K562 (cell line): Measurements from ENCODE around the gene LOXL3. TPM values are rescaled to one million over a fixed set of nuclear protein-coding genes. Genes with fewer than 3 reads are reported as not detected.

Experiments
- ATAC-seq: fragments of 200-7000 bp; cut with Tn5 transposase; 3 replicates; pipeline ENCODE4 v1.9.1; 2020; ENCODE audit warnings: moderate library complexity
- BruUV-seq: library from RNA; stranded (reverse); fragments of 400-500 nt; replicated peaks from 2 replicates; lab custom pipeline; 2021; lab: Mats Ljungman, UMichigan
- CTCF ChIA-PET: fragments of 300-600 bp; formaldehyde crosslinking; extraction: SDS; loops from one replicate; lab custom pipeline; 2021; ENCODE audit warnings: low intra/inter-chr PET ratio; lab: Yijun Ruan, JAX
- POLR2A ChIA-PET: fragments of 300-600, 350-650 bp; sonication (Branson Sonifier 250); formaldehyde crosslinking; extraction: SDS; loops from one replicate; lab custom pipeline; 2021; ENCODE audit warnings: antibody characterized with exemption, inconsistent platforms; lab: Yijun Ruan, JAX
- DNase-seq, 4 experiments: peaks; one replicate each; pipeline versions ENCODE4 v3.0.0 to v3.0.0-alpha.2; 2011 to 2018; ENCODE audit warnings: low spot score in 3 of 4, mixed read lengths in 3 of 4; ENCODE audit errors: extremely low read depth in 1 of 4
- FAIRE-seq: peaks from 2 replicates; lab custom pipeline; 2011; peaks lifted over from hg19 to GRCh38; lab: Jason Lieb, UNC
- H2AFZ ChIP-seq: 2 replicates; pipeline ENCODE4 v1.6.0; 2011; ENCODE audit warnings: low read depth, low read length, control low read depth, inconsistent platforms
- H3K27ac ChIP-seq: fragments of 200-600 bp; 3 replicates; pipeline ENCODE4 v1.8.0; 2011; ENCODE audit warnings: low read depth, mild to moderate bottlenecking, control low read depth, inconsistent platforms, low read length, moderate library complexity, mixed read lengths; ENCODE audit errors: extremely low read depth
- H3K27me3 ChIP-seq, 2 experiments: fragments of 300-600 bp in 1 of 2; 2 replicates in 1 of 2; 3 replicates in 1 of 2; pipeline versions ENCODE4 v1.6.0 to v1.8.0; 2011; ENCODE audit warnings: inconsistent platforms in 2 of 2, low read length in 2 of 2, mild to moderate bottlenecking in 1 of 2, mixed read lengths in 1 of 2, moderate library complexity in 1 of 2; ENCODE audit not compliant: control insufficient read depth in 2 of 2, insufficient read depth in 2 of 2
- H3K36me3 ChIP-seq: fragments of 300-600 bp; 3 replicates; pipeline ENCODE4 v1.8.0; 2011; ENCODE audit warnings: mild to moderate bottlenecking, low read length, inconsistent platforms; ENCODE audit not compliant: control insufficient read depth, insufficient read depth
- H3K4me1 ChIP-seq, 2 experiments: fragments of 200-600 bp in 1 of 2; replicated peaks in 1 of 2; 2 replicates in 1 of 2; 3 replicates in 1 of 2; pipeline versions ENCODE4 v1.5.1 to v1.8.0; 2011; ENCODE audit warnings: inconsistent platforms in 2 of 2, low read length in 2 of 2, mild to moderate bottlenecking in 1 of 2, mixed read lengths in 1 of 2, moderate library complexity in 1 of 2; ENCODE audit not compliant: control insufficient read depth in 2 of 2, insufficient read depth in 2 of 2
- H3K4me2 ChIP-seq: 2 replicates; pipeline ENCODE4 v1.6.1; 2011; ENCODE audit warnings: low read length, control low read depth, inconsistent platforms, mixed read lengths; ENCODE audit not compliant: insufficient read depth
- H3K4me3 ChIP-seq: fragments of 200-600 bp; sonication (generic), shearing (Covaris generic); 2 replicates; pipeline ENCODE4 v1.5.1; 2016; ENCODE audit warnings: control low read depth, inconsistent platforms
- H3K79me2 ChIP-seq: fragments of 200-600 bp; 3 replicates; pipeline ENCODE4 v1.8.0; 2011; ENCODE audit warnings: low read length, inconsistent platforms; ENCODE audit not compliant: control insufficient read depth, insufficient read depth
- H3K9ac ChIP-seq, 2 experiments: 2 replicates each; pipeline versions ENCODE4 v1.6.0 to v1.6.1; 2011; ENCODE audit warnings: low read depth in 2 of 2, low read length in 2 of 2, control low read depth in 1 of 2, inconsistent platforms in 1 of 2, mild to moderate bottlenecking in 1 of 2, mixed read lengths in 1 of 2; ENCODE audit not compliant: insufficient read depth in 1 of 2
- H3K9me1 ChIP-seq: one replicate; pipeline ENCODE4 v1.6.0; 2011; ENCODE audit warnings: inconsistent platforms, mild to moderate bottlenecking, low read length, moderate library complexity; ENCODE audit not compliant: control insufficient read depth, insufficient read depth
- H3K9me3 ChIP-seq: replicated peaks from 2 replicates; pipeline ENCODE4 v1.5.1; 2011; ENCODE audit warnings: low read depth, low read length, inconsistent platforms; ENCODE audit not compliant: control insufficient read depth, insufficient read depth
- H4K20me1 ChIP-seq: replicated peaks from 2 replicates; pipeline ENCODE4 v1.6.1; 2011; ENCODE audit warnings: low read length, inconsistent platforms, mixed read lengths; ENCODE audit not compliant: control insufficient read depth, insufficient read depth
- GTF2E2 ChIP-seq: fragments of 200-800 bp; sonication (Bioruptor generic); IDR thresholded peaks from 2 replicates; pipeline ENCODE4 v1.6.1; 2016; ENCODE audit warnings: missing genetic modification characterization, missing compliant biosample characterization
- NFRKB ChIP-seq: fragments of 450-650 bp; IDR thresholded peaks from 2 replicates; pipeline ENCODE4 v1.6.1; 2016; ENCODE audit warnings: low read depth
- PCBP1 ChIP-seq: fragments of 200-400 bp; formaldehyde crosslinking; IDR thresholded peaks from 2 replicates; pipeline ENCODE4 v1.6.1; 2018; ENCODE audit warnings: mild to moderate bottlenecking, low read depth, low read length; ENCODE audit not compliant: poor library complexity, severe bottlenecking
- YBX1 ChIP-seq: fragments of 450-650 bp; IDR thresholded peaks from 2 replicates; pipeline ENCODE4 v1.7.1; 2016; ENCODE audit warnings: mild to moderate bottlenecking
- ZBTB7A ChIP-seq: IDR thresholded peaks from 2 replicates; pipeline ENCODE4 v1.6.1; 2011; ENCODE audit warnings: low read depth, mild to moderate bottlenecking, low read length, moderate library complexity, borderline replicate concordance; ENCODE audit not compliant: control insufficient read depth
- WGBS: fragments of 100-300 bp; shearing (Covaris generic); methylation state at CpG from one replicate; pipeline ENCODE4 v1.1.6; 2016; ENCODE audit warnings: low coverage, mixed read lengths; ENCODE audit not compliant: insufficient coverage; ENCODE audit errors: missing lambda C conversion rate; 5-methylcytosine and 5-hydroxymethylcytosine counted together
- in situ Hi-C: fragments of 300-500 bp; cut with MboI; formaldehyde crosslinking; loops from 4 replicates; pipeline ENCODE4 v1.15.0; 2018; ENCODE audit warnings: inconsistent platforms, mixed read lengths
- intact Hi-C: fragments of 100-400 bp; cut with micrococcal nuclease; formaldehyde crosslinking; loops from 2 replicates; pipeline ENCODE4 v1.14.2; 2022
- polyA plus RNA-seq, 8 experiments: library from polyadenylated mRNA; depleted of rRNA in 4 of 8; stranded (reverse) in 5 of 8; unstranded in 3 of 8; fragments of >200 nt; fragmentation: Nextera tagmentation in 2 of 8; fragmentation: Illumina TruSeq in 1 of 8; extraction: Ambion mirVana in 2 of 8; extraction: Trizol in 1 of 8; gene quantifications; 2 replicates each; pipeline versions ENCODE4 v1.2.1 to v1.2.3, GENCODE V29; 2011 to 2014; ENCODE audit warnings: inconsistent platforms in 1 of 8, missing spikeins in 1 of 8
- total RNA-seq, 7 experiments: library from RNA; depleted of rRNA in 6 of 7; stranded (reverse); fragments of >200 nt in 6 of 7; fragmentation: Illumina TruSeq in 2 of 7; extraction: Trizol in 2 of 7; gene quantifications; 2 replicates each; pipeline versions ENCODE4 v1.2.1 to v1.2.3, GENCODE V29; 2011 to 2021; ENCODE audit warnings: low replicate concordance in 1 of 7
- TF ChIP-seq, protein P1 (sequence below): fragments of 450-650 bp; IDR thresholded peaks from 2 replicates; pipeline ENCODE4 v1.6.1; 2016; ENCODE audit warnings: missing biosample characterization, missing genetic modification characterization
- TF ChIP-seq, protein P2 (sequence below): fragments of 450-650 bp; IDR thresholded peaks from 2 replicates; pipeline ENCODE4 v1.6.1; 2016; ENCODE audit warnings: low read depth, mild to moderate bottlenecking, moderate library complexity
- TF ChIP-seq, protein P3 (sequence below), 2 experiments: fragments of 450-650 bp; formaldehyde crosslinking in 1 of 2; IDR thresholded peaks; 2 replicates each; pipeline versions ENCODE4 v1.4.0 to v1.6.1; 2014 to 2020; ENCODE audit warnings: mild to moderate bottlenecking in 2 of 2, borderline replicate concordance in 1 of 2, low read depth in 1 of 2
- TF ChIP-seq, protein P4 (sequence below): sonication (generic); formaldehyde crosslinking; IDR thresholded peaks from 2 replicates; pipeline ENCODE4 v1.8.1; 2023; ENCODE audit warnings: mild to moderate bottlenecking, missing genetic modification reagents

LOXL3 gene
- total and polyA plus RNA-seq, 9 of the 15 experiments (the other 6 are each of a cell fraction or from before 2014, with no cell fraction given): 0.22 to 0.99 (median 0.31) TPM

DNA sequence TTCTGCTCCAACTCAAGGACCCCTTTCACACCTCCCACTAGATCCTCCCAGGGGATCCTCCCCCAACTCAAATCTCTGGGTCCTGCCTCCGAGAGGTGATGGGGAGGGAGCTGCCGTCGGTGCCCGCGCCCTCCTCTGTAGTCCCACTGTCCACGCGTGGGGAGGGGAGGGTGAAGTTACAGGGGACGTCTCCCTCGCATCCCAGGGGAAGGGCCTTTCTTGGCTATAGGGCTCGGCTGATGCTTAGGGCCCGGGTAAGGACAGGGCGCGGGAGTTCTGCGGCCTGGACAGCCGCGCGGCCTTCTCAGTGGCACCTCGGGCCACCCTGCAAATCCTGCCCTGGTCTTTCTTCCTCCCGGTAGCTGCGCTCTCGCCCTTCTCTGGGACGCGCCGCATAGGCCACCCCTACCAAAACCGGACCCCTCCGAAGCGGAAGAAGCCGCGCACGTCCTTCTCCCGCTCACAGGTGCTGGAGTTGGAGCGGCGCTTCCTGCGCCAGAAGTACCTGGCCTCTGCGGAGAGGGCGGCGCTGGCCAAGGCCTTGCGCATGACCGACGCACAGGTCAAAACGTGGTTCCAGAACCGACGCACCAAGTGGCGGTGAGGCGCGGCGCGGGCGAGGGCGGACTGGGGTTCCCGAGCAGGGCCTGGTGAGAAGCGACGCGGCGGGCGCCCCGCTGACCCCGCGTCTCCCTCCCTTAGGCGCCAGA is 38.3 kb downstream of the LOXL3 start:
- Histone ChIP-seq H3K36me3 (no peaks in the 10 kb centered on the region), H3K4me2 (no peak overlapping the region), H3K4me3 (no peak overlapping the region), H3K9ac (no peak overlapping the region), H3K9me1 (no peaks in the 10 kb centered on the region), H3K4me1 (peaks cover 0 to 19% of the 10 kb centered on the region in 2 experiments; a peak in 3 of 5 replicates), H3K27ac (no peak overlapping the region), H4K20me1 (no peaks in the 10 kb centered on the region), H3K79me2 (no peaks in the 10 kb centered on the region), H2AFZ (no peak overlapping the region), H3K9me3 (no peaks in the 10 kb centered on the region), H3K27me3 (no peaks in the 10 kb centered on the region)
- ATAC-seq (no peak), DNase-seq (no peak), FAIRE-seq (no peak)
- TF ChIP-seq, protein P1, sequence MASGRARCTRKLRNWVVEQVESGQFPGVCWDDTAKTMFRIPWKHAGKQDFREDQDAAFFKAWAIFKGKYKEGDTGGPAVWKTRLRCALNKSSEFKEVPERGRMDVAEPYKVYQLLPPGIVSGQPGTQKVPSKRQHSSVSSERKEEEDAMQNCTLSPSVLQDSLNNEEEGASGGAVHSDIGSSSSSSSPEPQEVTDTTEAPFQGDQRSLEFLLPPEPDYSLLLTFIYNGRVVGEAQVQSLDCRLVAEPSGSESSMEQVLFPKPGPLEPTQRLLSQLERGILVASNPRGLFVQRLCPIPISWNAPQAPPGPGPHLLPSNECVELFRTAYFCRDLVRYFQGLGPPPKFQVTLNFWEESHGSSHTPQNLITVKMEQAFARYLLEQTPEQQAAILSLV: no peak
- no peak for TF ChIP-seq GTF2E2
- TF ChIP-seq PCBP1: peak; percentile 9
- no peak for TF ChIP-seq ZBTB7A
- TF ChIP-seq, protein P2, sequence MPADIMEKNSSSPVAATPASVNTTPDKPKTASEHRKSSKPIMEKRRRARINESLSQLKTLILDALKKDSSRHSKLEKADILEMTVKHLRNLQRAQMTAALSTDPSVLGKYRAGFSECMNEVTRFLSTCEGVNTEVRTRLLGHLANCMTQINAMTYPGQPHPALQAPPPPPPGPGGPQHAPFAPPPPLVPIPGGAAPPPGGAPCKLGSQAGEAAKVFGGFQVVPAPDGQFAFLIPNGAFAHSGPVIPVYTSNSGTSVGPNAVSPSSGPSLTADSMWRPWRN: no peak
- no peak for TF ChIP-seq YBX1
- TF ChIP-seq NFRKB: no peak
- TF ChIP-seq, protein P3, sequence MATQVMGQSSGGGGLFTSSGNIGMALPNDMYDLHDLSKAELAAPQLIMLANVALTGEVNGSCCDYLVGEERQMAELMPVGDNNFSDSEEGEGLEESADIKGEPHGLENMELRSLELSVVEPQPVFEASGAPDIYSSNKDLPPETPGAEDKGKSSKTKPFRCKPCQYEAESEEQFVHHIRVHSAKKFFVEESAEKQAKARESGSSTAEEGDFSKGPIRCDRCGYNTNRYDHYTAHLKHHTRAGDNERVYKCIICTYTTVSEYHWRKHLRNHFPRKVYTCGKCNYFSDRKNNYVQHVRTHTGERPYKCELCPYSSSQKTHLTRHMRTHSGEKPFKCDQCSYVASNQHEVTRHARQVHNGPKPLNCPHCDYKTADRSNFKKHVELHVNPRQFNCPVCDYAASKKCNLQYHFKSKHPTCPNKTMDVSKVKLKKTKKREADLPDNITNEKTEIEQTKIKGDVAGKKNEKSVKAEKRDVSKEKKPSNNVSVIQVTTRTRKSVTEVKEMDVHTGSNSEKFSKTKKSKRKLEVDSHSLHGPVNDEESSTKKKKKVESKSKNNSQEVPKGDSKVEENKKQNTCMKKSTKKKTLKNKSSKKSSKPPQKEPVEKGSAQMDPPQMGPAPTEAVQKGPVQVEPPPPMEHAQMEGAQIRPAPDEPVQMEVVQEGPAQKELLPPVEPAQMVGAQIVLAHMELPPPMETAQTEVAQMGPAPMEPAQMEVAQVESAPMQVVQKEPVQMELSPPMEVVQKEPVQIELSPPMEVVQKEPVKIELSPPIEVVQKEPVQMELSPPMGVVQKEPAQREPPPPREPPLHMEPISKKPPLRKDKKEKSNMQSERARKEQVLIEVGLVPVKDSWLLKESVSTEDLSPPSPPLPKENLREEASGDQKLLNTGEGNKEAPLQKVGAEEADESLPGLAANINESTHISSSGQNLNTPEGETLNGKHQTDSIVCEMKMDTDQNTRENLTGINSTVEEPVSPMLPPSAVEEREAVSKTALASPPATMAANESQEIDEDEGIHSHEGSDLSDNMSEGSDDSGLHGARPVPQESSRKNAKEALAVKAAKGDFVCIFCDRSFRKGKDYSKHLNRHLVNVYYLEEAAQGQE (IDR thresholded peaks at IDR 0.05; ENCODE audit: borderline replicate concordance): no peak
- TF ChIP-seq, protein P3 (CRISPR knock-in tag; IDR thresholded peaks at IDR 0.05; ENCODE audit: low read depth): no peak
- TF ChIP-seq, protein P4, sequence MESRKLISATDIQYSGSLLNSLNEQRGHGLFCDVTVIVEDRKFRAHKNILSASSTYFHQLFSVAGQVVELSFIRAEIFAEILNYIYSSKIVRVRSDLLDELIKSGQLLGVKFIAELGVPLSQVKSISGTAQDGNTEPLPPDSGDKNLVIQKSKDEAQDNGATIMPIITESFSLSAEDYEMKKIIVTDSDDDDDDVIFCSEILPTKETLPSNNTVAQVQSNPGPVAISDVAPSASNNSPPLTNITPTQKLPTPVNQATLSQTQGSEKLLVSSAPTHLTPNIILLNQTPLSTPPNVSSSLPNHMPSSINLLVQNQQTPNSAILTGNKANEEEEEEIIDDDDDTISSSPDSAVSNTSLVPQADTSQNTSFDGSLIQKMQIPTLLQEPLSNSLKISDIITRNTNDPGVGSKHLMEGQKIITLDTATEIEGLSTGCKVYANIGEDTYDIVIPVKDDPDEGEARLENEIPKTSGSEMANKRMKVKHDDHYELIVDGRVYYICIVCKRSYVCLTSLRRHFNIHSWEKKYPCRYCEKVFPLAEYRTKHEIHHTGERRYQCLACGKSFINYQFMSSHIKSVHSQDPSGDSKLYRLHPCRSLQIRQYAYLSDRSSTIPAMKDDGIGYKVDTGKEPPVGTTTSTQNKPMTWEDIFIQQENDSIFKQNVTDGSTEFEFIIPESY (CRISPR knock-in tag): peak; percentile 22; the same call in 1 of the 2 replicates
- intact Hi-C loops: no loop called here
- POLR2A ChIA-PET: interaction anchor here (0.5 kb wide), 1 partner anchor 49 kb away, joined by 3 read pairs; no protein-coding TSS in a partner anchor
- CTCF ChIA-PET: no interaction called here
- 94% methylated on average over 25 of the region's 60 CpGs for WGBS
- no TSS peak for BruUV-seq
- in situ Hi-C loops: no loop called here
